NCI-H524 treated with DMSO at 0.1 percent for 48 hours (cell line): ENCODE measurements around the gene SPRTN.
"Not testable (repeated sequence)": the region's sequence is repeated elsewhere in the genome, so short reads cannot be mapped to it uniquely, and the experiment has no call there.

ENCODE experiments used
- DNase-seq: peaks from one replicate; lab custom pipeline; 2025; lab: John Stamatoyannopoulos, UW

The SPRTN gene

GRCh38 chr1:231335663-231336602 is 2.2 kb upstream of the SPRTN start:
- DNase-seq, result no peak

- DNase-seq, result no peak
Observed at GRCh38 chr1:231337043-231337471, 1.0 kb upstream of the SPRTN start.

GRCh38 chr1:231337472-231338269 is 422 bp upstream of the SPRTN start, which contains the start of gene EXOC8:
EXOC8 (minus strand) TSS chr1:231337852; CDS start chr1:231337745, 107 bp downstream.
- peak; percentile 88 for DNase-seq

- DNase-seq, result no peak
Observed at GRCh38 chr1:231340328-231341013, 2.4 kb downstream of the SPRTN start.

- no peak for DNase-seq
Observed at GRCh38 chr1:231347961-231348360, 9.9 kb downstream of the SPRTN start.

GRCh38 chr1:231348442-231348841 is 10.3 kb downstream of the SPRTN start:
- no peak for DNase-seq

- not testable (repeated sequence) for DNase-seq
Observed at GRCh38 chr1:231348856-231349255, 10.8 kb downstream of the SPRTN start.

GRCh38 chr1:231351816-231352215 is 13.7 kb downstream of the SPRTN start:
- DNase-seq, result no peak

- no peak for DNase-seq
Observed at GRCh38 chr1:231353086-231353485, 15.0 kb downstream of the SPRTN start.

- no peak for DNase-seq
Observed at GRCh38 chr1:231354330-231355020, 16.4 kb downstream of the SPRTN start.

GRCh38 chr1:231355171-231355570 is 17.1 kb downstream of the SPRTN start:
- no peak for DNase-seq

GRCh38 chr1:231357187-231357772 is 19.2 kb downstream of the SPRTN start:
- DNase-seq, result no peak

- peak; percentile 35 for DNase-seq
Observed at GRCh38 chr1:231357831-231358354, 19.8 kb downstream of the SPRTN start.

- no peak for DNase-seq
Observed at GRCh38 chr1:231359113-231359512, 21.0 kb downstream of the SPRTN start.

GRCh38 chr1:231362325-231362724 is 24.2 kb downstream of the SPRTN start:
- DNase-seq, result no peak

GRCh38 chr1:231363624-231364023 is 25.5 kb downstream of the SPRTN start:
- no peak for DNase-seq

GRCh38 chr1:231364192-231364591 is 26.1 kb downstream of the SPRTN start:
- DNase-seq, result no peak

- no peak for DNase-seq
Observed at GRCh38 chr1:231369282-231369681, 31.2 kb downstream of the SPRTN start.

GRCh38 chr1:231372501-231372900 is 34.4 kb downstream of the SPRTN start:
- no peak for DNase-seq

GRCh38 chr1:231374394-231374793 is 36.3 kb downstream of the SPRTN start:
- no peak for DNase-seq

GRCh38 chr1:231376101-231376500 is 38.0 kb downstream of the SPRTN start:
- no peak for DNase-seq
